Measurements from ENCODE around the gene FCER2. TPM values are rescaled to one million over a fixed set of nuclear protein-coding genes. Genes with fewer than 3 reads are reported as not detected.

The FCER2 gene
- total RNA-seq, 1 donor from 2014 or later: not detected

DNA sequence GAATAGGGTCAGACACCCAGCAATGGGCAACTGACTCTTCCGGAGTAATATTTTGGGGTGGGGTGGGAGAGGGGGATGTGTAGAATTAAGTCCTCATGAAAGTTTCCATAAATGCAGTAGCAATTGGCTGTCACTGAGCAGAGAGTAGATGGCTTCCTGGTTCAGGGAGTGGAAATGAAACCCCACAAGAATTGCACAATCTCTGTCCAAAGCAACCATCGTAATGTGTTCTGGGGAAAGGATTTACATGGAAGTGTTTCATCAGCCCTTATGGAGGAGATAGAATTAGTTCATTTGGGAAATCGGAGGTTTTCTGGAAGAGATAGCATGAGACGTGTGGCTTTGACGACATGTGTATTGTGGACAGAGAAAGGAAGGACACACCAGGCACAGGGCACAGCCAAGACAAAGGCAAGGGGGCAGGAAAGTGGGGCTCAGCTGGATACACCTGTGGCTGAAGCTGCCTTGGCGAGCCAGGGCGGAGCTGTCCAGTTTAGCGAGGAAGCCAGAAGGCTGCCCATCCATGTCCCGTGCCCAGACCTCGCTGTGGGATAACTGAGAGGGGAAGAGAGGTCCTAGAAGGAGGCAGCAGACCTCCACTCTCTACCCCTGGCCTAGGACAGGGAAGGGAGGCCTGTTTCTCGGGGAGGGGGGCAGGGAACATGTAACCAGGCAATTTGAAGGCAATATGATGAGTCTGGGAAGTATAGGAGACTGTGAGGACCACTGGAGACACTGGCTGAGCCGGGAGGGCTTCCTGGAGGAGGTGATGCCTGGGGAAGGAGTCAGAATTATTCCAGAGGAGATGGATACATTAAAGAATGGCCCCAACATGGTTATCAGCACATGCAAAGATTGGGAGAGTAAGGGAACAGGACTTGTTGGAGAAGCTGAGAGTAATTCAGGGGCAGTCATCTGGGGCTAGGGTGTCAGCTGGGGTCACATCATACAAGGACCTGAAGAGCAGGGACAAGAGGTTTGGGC lies 32.6 kb upstream of the FCER2 start:
- DNase-seq (ENCODE audit: extremely low read depth, low read depth, low spot score): no peak

DNA sequence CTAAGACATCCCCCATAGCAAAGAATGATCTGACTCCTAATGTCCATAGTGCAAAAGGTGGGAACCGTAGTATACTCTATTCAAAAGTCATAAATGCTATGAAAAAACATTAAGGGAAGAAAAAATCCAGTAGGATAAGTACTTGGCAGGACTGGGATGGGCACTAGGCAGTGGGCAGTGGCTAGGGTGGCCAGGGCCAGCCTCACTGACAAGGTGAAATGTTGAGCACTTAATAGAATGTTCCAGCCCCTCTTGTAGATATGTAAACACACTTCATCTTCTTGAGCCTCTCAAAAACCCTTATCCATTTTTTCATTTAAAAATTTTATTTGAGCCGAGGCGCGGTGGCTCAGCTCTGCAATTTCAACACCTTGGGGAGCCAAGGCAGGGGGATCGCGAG lies 31.4 kb upstream of the FCER2 start:
- no peak for DNase-seq (ENCODE audit: extremely low read depth, low read depth, low spot score)

DNA sequence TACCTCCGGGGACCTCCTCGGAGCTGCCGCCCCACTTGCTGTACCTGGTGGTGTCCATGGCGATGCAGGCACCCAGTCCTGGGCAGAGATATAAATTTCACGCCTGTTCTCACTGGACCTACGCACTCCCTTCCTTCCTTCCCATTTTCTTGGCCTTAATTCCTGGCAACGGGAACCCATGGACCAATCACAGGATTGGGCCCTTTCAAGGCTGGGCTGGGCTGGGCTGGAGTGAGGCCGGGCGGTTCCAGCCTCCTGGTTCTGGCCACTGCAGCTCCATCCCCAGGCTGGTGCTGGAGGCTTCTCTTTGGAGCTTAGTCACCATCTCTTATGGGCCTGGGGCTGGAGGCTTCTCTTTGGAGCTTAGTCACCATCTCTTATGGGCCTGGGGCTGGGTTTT lies 30.1 kb upstream of the FCER2 start, which contains the start of gene CLEC4G:
TSS of gene CLEC4G (minus strand) at position 66 of the 400 bp plus-strand sequence. CDS start at position 58, 8 bp downstream.
- DNase-seq (ENCODE audit: extremely low read depth, low read depth, low spot score): no peak

DNA sequence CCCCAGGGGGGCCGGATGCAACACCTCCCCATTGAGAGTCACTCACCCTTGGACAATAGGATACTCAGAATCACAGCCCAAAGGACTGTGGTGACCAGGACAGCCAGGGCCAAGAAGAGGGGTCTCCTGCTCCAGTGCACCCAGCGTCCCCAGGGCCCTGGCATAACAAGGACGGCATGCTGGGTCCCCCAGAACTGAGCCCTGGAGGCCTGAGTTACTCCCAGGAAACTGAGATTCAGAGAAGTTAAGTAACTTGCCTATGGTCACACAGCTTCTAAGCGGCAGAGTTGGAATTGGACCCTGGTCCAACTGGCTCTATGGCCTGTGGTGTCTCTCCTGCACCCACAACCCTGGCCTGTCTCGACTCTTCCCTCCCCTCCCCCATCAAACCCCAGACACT lies 29.7 kb upstream of the FCER2 start:
- DNase-seq (ENCODE audit: extremely low read depth, low read depth, low spot score): no peak

DNA sequence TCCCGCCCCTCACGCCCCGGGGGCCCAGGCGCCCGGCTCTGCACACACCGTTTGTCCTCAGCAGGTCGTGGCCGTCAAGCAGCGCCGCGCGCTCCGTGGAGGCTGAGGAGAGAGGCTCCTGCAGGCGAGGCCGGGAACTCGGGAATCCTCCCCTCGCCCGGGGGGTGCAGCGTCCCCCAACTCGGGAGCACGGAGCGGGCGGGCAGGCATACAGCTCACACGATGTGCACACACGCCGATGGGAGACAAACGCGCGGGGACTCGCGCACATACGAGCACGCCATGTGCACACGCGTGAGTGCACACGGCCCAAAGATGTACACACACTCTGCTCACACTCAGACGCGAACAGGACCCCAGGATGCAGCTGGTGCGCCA lies 29.3 kb upstream of the FCER2 start:
- DNase-seq (ENCODE audit: extremely low read depth, low read depth, low spot score): no peak

DNA sequence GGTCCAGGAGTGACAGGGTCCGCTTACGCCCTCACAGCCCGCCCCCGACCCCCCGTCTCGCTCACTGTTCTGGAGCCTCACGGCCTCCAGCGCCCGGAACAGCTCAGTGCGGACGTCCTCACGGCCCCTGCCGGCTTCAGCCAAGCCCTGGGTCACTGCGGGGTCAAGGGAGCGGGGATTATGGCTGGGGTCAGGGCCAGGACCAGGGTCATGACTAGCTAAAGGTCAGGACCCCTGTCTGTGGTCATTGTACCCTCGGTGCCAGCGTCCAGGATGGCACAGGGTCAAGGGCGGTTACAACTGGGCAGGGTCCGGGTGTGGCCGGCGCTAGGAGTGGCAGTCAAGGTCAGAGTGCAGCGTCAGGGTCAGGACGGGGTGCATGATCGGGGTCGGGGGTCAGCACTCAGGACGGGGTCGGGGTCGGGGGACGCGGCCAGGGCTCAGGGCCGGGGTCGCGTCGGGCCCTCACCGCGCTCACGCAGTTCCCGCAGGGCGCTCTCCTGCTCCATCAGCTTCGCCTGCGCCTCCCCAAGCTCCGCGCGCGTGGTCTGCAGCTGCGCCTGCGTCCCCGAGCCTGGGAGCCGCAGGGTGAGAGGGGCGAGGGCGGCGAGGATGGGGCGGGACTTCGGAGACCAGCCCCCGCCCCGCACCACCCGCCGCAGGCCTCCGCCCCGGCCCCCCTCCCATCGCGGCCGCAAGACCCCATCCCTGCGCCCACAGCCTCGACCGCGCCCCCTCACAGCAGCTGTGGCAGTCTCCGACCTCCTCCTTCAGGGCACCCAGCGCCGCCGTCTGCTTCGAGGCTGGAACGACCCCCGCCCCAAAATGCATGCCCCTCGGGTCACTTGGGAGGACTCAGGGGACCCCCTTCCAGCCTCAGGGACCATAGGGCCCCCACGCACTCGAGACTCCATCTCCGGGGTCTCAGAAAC lies 28.6 kb upstream of the FCER2 start:
- no peak for DNase-seq (ENCODE audit: extremely low read depth, low read depth, low spot score)

DNA sequence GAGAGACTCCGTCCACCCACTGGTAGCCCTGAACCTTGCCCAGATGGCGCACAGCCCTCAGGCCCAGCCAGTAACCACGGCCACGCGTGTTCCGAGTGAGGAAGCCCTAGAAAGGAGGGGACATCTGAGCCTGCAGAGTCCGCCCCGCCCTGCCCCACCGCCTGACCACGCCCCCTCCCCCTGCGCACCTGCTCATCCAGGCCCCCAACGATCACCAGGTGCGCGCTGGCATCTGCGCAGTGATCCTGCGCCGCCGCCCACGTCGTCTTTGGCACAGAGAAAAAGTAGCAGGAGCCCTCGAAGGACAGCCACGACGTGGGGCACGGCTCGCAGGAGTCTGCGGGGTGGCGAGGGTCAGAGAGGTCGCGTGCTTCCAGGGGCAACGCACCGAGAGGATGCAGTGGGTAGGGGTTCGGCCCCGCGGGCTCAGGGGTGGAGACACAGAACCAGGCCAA lies 27.9 kb upstream of the FCER2 start:
- no peak for DNase-seq (ENCODE audit: extremely low read depth, low read depth, low spot score)

DNA sequence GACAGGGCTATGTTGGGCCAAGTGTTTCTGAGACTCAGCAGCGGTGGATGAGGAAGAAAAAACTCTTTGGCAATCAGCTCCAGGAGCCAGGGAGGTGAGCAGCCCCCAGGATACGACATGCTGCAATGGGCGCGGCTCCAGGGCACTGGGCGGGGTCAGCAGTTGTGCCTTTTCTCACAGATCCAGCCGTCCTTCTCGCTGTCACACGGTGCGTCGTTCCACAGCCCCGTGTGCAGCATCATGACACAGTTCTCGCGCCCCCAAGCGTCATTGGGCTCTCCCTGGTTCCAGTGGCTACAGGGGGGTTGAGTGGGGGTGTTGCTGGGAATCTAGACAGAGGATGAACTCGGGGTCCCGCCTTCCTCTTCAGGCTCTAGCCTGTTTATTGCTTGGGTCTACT lies 27.3 kb upstream of the FCER2 start:
- DNase-seq (ENCODE audit: extremely low read depth, low read depth, low spot score): no peak

DNA sequence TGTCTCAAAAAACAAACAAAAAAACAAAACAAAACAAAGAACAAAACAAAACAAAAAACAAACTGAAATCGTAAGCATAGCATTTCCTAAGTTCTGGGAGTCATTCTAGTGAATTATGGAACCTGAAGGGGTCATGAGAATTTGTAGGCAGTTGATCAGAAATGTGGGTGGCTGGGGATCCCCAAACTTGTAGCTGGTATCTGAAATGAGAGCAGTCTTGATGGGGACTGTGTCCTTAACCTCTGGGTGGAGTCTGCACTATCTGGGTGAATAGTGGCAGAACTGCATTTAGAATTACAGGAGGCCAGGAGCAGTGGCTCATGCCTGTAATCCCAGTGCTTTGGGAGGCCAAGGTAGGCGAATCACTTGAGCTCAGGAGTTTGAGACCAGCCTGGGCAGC lies 23.9 kb upstream of the FCER2 start:
- DNase-seq (ENCODE audit: extremely low read depth, low read depth, low spot score): no peak

DNA sequence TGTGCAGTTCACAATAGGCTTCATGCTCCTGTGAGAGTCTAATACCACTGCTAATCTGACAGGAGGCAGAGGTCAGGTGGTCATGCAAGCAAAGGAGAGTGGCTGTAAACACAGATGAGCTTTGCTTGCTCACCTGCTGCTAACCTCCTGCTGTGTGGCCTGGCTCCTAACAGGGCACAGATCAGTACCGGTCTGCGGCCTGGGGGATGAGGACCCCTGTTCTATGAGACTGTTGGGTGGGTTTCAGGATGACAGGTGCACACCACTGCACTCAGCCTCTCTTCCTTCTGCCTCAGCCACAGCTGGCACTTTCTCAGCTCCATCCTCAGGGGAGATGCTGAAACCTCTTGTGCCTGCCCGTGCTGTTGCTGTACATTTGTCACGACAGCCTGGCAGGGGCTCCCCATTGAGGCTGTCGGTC lies 20.3 kb upstream of the FCER2 start:
- no peak for DNase-seq (ENCODE audit: extremely low read depth, low read depth, low spot score)

DNA sequence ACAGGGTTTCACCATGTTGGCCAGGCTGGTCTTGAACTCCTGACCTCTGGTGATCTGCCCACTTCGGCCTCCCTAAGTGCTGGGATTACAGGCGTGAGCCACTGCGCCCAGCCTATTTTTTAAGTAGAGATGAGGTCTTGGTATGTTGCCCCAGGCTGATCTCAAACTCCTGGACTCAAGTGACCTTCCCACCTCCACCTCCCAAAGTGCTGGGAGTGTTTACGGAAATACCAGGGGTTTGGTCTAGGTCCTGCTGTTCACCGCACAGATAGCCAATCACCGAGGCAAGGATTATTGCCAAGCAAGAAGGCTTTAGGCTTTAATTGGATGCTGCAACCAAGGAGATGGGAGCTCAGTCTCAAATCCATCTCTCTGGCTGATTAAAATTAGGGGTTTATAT lies 18.4 kb upstream of the FCER2 start:
- no peak for DNase-seq (ENCODE audit: extremely low read depth, low read depth, low spot score)

DNA sequence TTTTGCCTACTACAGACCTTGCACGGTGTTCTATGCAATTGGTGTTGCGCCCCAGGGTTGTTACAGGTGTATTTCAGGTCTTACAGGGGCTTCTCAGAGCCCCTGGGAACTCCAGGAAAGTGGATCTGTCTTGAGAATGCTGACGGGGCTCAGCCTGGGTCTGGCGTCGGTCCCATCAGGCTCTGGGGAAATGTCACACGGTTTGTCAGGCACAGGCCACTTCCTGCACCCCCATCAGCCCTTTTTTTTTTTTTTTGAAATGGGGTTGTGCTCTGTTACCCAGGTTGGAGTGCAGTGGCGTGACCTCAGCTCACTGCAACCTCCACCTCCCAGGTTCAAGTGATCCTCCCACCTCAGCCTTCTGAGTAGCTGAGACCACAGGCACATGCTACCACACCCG lies 16.7 kb upstream of the FCER2 start:
- no peak for DNase-seq (ENCODE audit: extremely low read depth, low read depth, low spot score)

DNA sequence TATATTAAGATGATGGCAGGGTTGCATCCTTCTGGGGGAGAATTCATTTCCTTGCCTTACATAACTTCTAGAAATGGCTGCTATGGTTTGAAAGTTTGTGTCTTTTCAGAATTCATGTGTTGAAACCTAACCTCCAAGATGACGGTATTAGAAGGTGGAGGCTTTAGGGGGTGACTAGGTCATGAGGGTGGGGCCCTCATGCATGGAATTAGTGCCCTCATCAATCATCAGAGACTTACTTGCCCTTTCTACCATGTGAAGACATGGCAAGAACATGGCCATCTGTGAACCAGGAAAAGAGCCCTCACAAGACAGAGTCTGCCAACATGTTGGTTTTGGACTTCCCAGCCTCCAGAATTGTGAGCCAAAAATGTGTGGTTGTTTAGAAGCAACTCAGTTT lies 14.8 kb upstream of the FCER2 start:
- DNase-seq (ENCODE audit: extremely low read depth, low read depth, low spot score): no peak

DNA sequence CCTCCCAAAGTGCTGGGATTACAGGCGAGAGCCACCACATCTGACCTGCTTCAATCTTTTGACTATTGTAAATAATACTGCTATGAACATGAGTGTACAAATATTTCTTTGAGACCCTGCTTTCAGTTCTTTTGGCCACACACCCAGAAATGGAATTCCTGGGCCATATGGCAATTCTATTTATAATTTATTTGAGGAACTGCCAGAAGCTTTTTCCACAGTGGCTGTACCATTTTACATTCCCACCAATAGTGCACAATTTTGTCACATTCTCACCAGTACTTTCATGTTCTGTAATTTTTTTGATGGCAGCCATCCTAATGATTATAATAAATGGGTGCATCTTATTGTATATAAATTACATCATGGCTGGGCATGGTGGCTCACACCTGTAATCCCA lies 13.7 kb upstream of the FCER2 start:
- DNase-seq (ENCODE audit: extremely low read depth, low read depth, low spot score): no peak

DNA sequence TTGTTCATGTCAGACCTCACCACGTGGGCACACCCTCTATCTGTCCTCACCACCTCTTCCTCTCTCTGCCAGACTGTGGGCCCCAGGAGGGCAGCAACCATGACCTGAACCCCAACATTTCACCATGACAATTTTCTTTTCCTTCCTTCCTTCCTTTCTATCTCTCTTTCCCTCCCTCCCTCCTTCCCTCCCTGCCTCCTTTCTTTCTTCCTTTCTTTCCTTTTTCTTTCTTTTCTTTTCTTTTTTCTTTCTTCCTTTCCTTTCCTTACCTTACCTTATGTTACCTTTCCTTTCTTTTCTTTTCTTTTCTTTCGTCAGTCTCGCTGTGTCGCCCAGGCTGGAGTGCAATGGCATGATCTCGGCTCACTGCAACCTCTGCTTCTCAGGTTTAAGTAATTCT lies 8.7 kb upstream of the FCER2 start:
- no peak for DNase-seq (ENCODE audit: extremely low read depth, low read depth, low spot score)

DNA sequence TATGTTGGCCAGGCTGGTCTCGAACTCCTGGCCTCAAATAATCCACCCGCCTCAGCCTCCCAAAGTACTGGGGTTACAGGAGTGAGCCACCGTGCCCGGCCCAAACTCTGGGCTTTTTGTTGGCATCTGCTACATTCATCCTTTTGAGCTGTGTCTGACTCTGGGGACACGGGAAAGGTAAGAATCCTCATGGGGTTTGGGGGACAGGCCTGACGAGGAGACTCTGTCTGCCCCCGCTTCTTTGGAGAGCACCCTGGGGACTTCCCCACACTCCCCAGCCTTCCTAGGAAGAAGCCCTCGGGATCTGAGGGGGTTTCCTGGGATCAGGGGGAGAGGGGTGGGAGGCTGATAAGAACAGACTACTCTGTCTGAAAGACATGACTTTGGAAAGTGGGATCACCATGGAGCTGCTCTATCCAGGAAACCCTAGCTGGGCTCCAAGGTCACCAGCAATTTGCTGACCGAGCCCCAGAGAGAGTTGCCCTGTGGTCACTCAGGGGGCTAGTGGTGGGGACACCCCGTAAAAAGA lies 8.1 kb upstream of the FCER2 start:
- no peak for DNase-seq (ENCODE audit: extremely low read depth, low read depth, low spot score)

DNA sequence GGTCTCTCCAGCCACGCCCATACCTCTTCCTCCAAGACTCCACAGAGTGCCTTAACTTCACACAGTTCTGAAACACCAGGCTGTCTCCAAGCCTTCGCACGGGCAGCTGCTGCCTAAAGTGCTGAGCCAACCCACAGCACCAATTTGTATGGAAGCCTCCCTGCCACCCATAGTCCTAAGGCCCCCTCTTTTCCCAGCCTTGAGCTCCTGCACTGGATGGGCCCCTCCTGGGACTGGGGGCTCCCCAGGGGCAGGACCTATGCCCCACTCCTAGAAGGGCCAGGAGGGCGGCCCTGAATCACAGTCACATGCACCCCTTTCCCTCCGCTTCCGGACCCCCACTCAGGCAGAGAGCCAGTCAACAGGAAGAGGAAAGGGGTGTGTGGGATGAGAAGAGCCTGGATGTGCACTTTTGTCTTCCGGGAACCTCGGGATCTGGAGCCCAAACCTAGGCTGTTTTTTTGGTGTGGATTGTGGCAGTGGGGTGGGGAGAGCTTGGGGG lies 5.1 kb upstream of the FCER2 start:
- no peak for DNase-seq (ENCODE audit: extremely low read depth, low read depth, low spot score)

DNA sequence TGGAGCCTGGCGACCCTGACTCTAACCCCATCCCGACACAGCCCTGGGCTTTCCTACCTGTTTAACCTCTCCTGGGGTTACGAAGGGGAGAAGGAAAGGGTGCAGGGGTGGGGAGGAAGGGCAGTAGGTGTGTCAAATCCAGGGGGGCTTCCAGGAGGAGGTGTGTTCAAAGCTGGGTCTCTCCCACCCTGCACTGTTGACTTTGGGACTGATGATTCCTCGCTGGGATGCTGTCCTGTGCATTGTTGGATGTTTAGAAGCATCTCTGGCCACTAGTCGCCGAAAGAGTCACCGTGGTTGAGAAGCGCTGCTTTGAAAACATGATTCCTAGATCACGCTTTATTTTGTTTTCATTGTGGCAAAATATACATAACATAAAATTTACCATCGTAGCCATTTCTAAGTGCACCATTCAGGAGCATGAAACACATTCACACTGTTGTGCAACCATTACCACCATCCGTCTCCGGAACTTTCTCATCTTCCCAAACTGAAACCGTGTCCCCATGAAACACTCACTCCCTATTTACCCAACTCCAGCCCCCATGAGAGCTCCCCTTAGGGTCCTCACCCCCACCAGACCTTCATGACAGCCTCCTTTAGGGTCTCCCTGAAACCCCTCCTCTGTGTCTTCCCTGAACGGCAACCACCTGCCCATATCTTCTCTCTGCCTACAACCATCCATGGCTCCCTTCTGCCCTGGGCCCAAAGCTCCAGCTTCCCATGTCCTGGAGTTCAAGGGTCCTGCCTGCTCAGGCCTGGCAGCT lies 4.4 kb upstream of the FCER2 start:
- DNase-seq (ENCODE audit: extremely low read depth, low read depth, low spot score): no peak

DNA sequence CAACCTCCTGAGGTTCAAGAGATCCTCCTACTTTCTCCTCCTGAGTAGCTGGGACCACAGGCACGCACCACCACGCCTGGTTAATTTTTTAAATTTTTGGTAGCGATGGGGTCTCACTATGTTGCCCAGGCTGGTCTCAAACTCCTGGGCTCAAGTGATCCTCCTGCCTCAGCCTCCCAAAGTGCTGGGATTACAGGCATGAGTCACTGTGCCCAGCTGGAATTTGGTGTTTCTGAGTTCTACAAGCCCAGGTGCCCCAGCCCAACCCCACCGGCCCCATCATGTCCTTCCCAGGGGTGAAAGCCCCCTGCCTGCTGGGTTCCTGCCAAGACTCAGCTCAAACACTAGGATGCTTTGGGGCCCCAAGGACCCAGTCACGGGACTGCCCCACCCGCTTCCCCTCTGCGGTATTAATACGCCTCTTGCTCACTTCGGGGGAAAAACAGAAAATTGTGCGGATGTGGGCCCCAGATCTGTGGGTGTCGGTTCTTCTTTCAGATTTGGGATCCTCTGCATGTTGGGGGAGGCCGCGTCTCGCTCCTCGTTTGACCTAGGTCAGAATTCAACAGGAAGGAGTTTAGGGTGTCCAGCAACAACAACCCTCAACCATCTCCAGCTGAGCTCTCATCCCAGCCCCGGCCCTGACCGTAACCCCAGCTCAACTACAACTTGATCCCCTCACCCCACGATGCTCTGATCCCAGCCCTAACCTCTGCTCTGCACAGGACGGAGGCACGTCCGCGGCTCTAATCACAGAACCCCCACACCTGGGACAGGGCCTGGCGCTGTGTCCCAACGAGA lies 3.7 kb upstream of the FCER2 start:
- no peak for DNase-seq (ENCODE audit: extremely low read depth, low read depth, low spot score)

Measured in glomerular endothelial cell (primary cell).